Psoas muscle (tissue), 8 donors: ENCODE measurements around the gene PALB2. TPM values are rescaled to one million over a fixed set of nuclear protein-coding genes. Genes with fewer than 3 reads are reported as not detected.

ENCODE experiments used
- ATAC-seq, 4 donors: fragments of 200-7000 bp; cut with Tn5 transposase; one replicate each; pipeline ENCODE4 v1.9.1; 2020; ENCODE audit warnings: moderate library complexity in 3 of 4, mild to moderate bottlenecking in 2 of 4
- DNase-seq, 2 donors: peaks; one replicate each; pipeline ENCODE4 v3.0.0-alpha.2; 2020
- H3K27ac ChIP-seq: fragments of 200-600 bp; one replicate; pipeline ENCODE4 v1.8.0; 2022
- H3K27me3 ChIP-seq, 3 donors: fragments of 200-600 bp in 1 of 3; one replicate each; pipeline versions ENCODE4 v1.6.1 to v1.8.0; 2013 to 2022; ENCODE audit warnings: low read length in 2 of 3, mild to moderate bottlenecking in 2 of 3, moderate library complexity in 1 of 3; ENCODE audit not compliant: insufficient read depth in 3 of 3
- H3K36me3 ChIP-seq, 2 donors: fragments of 200-600 bp in 1 of 2; one replicate each; pipeline versions ENCODE4 v1.6.1 to v1.8.0; 2013 to 2022; ENCODE audit warnings: low read depth in 1 of 2, mild to moderate bottlenecking in 1 of 2, moderate library complexity in 1 of 2; ENCODE audit not compliant: insufficient read depth in 1 of 2
- H3K4me1 ChIP-seq: fragments of 200-600 bp; one replicate; pipeline ENCODE4 v1.8.0; 2022
- H3K4me3 ChIP-seq: fragments of 200-600 bp; one replicate; pipeline ENCODE4 v1.8.0; 2022; ENCODE audit warnings: mild to moderate bottlenecking
- H3K9me3 ChIP-seq: fragments of 200-600 bp; one replicate; pipeline ENCODE4 v1.8.0; 2022
- CTCF ChIP-seq: fragments of 200-600 bp; IDR thresholded peaks from one replicate; pipeline ENCODE4 v1.8.0; 2022; ENCODE audit warnings: antibody characterized with exemption
- WGBS, 3 donors: extraction: QIAGEN DNeasy Blood & Tissue Kit; methylation state at CpG; one replicate each; pipeline versions ENCODE4 v1.1.6 to v1.1.7; 2013; 5-methylcytosine and 5-hydroxymethylcytosine counted together
- intact Hi-C, 2 donors: fragments of 100-400 bp; cut with DNase I; formaldehyde crosslinking; loops; one replicate each; pipeline versions ENCODE4 v1.11.0 to v1.14.2; 2022
- polyA plus RNA-seq, 3 donors: library from polyadenylated mRNA; stranded (reverse); fragments of 200-250 nt; gene quantifications; one replicate each; pipeline ENCODE4 v1.2.3, GENCODE V29; 2013
- total RNA-seq, 4 donors: library from RNA; stranded (reverse); fragmentation: NEBNext Ultra II Directional in 2 of 4; extraction: Animal tissue kit (Norgen Biotek cat#: 25700) in 2 of 4; gene quantifications; one replicate each; pipeline versions ENCODE4 v1.2.1 to v1.2.4, GENCODE V29; 2021 to 2023
- donor health status: healthy with polysubstance abuse.
- donor health status: DM: no; HTN: no; CAD: no; lungs with moderate emphysema.
- donor health status: Bipolar disorder and iron deficiency.
- donor health status: healthy.
- donor health status: DM: yes; HTN: yes; CAD: no.
- donor health status: DM: no; HTN: no; CAD: no.
- donor health status: DM: no; HTN: no; CAD: no.
- donor health status: DM: yes; HTN: yes; CAD: no.

PALB2 gene
- total and polyA plus RNA-seq, 7 donors, result 4.3 to 10.6 (median 6.2) TPM

DNA sequence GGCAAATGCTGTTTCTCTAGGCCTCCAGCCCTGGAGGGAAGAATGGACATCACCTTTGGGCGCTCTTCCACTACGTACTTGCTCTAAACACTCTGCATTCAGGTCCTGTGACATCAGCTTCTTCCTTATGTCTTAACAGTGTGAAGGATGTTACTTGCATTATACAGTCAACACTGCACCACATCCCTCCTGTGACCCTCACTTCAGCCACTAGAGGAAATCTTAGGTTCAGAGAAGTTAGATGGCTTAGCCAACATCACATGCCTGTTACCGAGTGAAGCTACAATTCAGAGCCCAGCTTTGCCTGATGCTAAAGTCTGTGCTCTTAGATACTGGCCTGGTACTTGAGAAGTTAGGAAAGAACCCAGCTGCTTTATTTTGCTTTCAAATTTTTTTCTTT is 65.3 kb downstream of the PALB2 start:
- H3K4me3 ChIP-seq, result no peak overlapping the region
- intact Hi-C loops, result no loop called here
- H3K4me1 ChIP-seq, result peaks cover 15% of the 10 kb centered on the region
- ATAC-seq (no peak), DNase-seq (no peak)
- no peak overlapping the region for H3K27ac ChIP-seq
- H3K27me3 ChIP-seq, result no peaks in the 10 kb centered on the region
- 84 to 86% (median 85%) methylated on average over 3 of the region's 3 CpGs for WGBS, 3 donors
- no peak for TF ChIP-seq CTCF
- H3K9me3 ChIP-seq, result no peaks in the 10 kb centered on the region
- peaks cover 9 to 96% of the 10 kb centered on the region in 2 donors for H3K36me3 ChIP-seq

GRCh38 chr16:23573817-23574216 is 67.3 kb downstream of the PALB2 start:
- H3K36me3 ChIP-seq, result peaks cover 12 to 96% of the 10 kb centered on the region in 2 donors
- H3K4me3 ChIP-seq, result no peak overlapping the region
- intact Hi-C loops, result no loop called here
- H3K27ac ChIP-seq, result peak overlapping the region; percentile 67
- H3K27me3 ChIP-seq, result no peaks in the 10 kb centered on the region
- ATAC-seq, result peak in 1 of 4 donors; percentile 6
- DNase-seq, result no peak
- no peaks in the 10 kb centered on the region for H3K9me3 ChIP-seq
- TF ChIP-seq CTCF, result no peak
- peaks cover 15% of the 10 kb centered on the region for H3K4me1 ChIP-seq
- WGBS, 3 donors, result 33 to 56% (median 39%) methylated on average over 5 of the region's 5 CpGs

DNA sequence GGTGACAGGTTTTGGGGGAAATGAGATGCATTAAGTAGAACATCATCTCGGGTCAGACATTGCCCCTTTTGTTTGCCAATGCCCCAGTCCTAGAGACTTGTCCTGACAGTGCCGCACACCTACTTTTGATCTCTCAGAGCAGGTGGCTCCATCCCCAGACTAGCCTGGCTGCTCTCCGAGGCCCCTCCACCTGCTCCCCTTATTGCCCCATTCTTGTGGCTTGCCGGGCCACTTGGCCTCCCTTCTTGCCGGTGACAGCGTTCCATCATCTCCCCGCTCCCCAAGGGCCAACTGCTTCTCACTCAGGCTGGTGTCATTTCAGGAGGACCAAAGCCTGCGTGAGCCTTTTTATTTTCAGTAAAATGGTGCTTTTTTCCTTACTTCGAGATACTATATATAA is 68.7 kb downstream of the PALB2 start:
- Histone ChIP-seq H3K36me3 (peaks cover 13 to 99% of the 10 kb centered on the region in 2 donors), H3K9me3 (no peaks in the 10 kb centered on the region), H3K27ac (peak overlapping the region; percentile 67), H3K4me3 (no peak overlapping the region), H3K4me1 (peaks cover 15% of the 10 kb centered on the region), H3K27me3 (no peaks in the 10 kb centered on the region)
- intact Hi-C loops, result no loop called here
- DNase-seq (peak; percentile 64 to 80), ATAC-seq (peak; percentile 78 to 94 (median 86))
- TF ChIP-seq CTCF, result no peak
- WGBS, 3 donors, result 43 to 75% (median 43%) methylated on average over 9 of the region's 9 CpGs

GRCh38 chr16:23571895-23572294 is 69.2 kb downstream of the PALB2 start:
- DNase-seq (no peak), ATAC-seq (no peak)
- H3K9me3 ChIP-seq, result no peaks in the 10 kb centered on the region
- H3K4me3 ChIP-seq, result no peak overlapping the region
- no peaks in the 10 kb centered on the region for H3K27me3 ChIP-seq
- intact Hi-C loops, result no loop called here
- TF ChIP-seq CTCF, result no peak
- H3K36me3 ChIP-seq, result peaks cover 13 to 99% of the 10 kb centered on the region in 2 donors
- peaks cover 16% of the 10 kb centered on the region for H3K4me1 ChIP-seq
- 88 to 96% (median 91%) methylated on average over 5 of the region's 5 CpGs for WGBS, 3 donors
- H3K27ac ChIP-seq, result peak overlapping the region; percentile 67

DNA sequence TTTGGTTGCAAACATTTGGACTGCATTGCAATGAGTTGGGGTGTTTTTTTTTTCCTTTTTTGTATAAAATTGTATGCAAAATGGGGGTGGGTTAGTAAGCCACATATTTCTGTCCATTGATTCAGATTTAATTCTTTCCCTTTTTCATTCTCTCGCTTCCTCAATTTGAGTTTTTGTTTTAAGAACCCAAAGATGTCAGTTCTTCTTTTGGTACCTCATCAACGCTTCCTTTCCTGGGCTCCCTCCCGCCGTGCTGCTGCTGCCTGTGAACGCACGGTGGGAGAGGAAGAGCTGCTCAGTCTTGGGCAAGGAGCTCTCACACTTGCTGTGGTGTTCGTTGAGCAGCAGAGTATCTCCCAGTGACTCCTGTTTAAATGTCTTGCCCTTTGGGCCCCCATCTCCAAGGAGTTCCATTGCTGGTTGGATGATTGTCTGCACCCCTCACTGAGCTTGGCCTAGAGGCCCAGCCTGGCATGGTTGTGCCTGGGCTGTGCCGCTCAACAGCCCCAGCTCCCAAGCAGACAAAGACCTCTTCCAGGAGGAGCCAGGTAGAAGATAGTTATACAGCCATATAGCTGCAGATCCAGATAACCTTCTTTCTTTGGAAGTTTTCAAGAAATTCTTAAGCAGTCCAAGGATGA is 70.0 kb downstream of the PALB2 start:
- H3K36me3 ChIP-seq, result peaks cover 13 to 99% of the 10 kb centered on the region in 2 donors
- no peak for TF ChIP-seq CTCF
- H3K27ac ChIP-seq, result no peak overlapping the region
- DNase-seq, result no peak
- no peaks in the 10 kb centered on the region for H3K27me3 ChIP-seq
- WGBS, 3 donors, result 84 to 90% (median 88%) methylated on average over 8 of the region's 8 CpGs
- ATAC-seq, result no peak
- no peaks in the 10 kb centered on the region for H3K9me3 ChIP-seq
- no peak overlapping the region for H3K4me3 ChIP-seq
- H3K4me1 ChIP-seq, result peaks cover 23% of the 10 kb centered on the region
- intact Hi-C loops, result no loop called here
